Fibroblast of pulmonary artery (primary cell): ENCODE data around the gene IRF2.
A peak's percentile ranks its signal among the peaks of the same experiment; 100 is the strongest.

Source experiments
- DNase-seq: peaks from one replicate; pipeline ENCODE4 v3.0.0-alpha.2; 2010; ENCODE audit warnings: low read depth
- H3K4me3 ChIP-seq: replicated peaks from 2 replicates; pipeline ENCODE4 v1.5.1; 2011; ENCODE audit warnings: low read depth, mild to moderate bottlenecking, control low read depth, low read length, moderate library complexity
- TF ChIP-seq, protein P1 (sequence below): IDR thresholded peaks from 2 replicates; pipeline ENCODE4 v1.5.1; 2011; ENCODE audit warnings: mild to moderate bottlenecking, control low read depth, low read length, inconsistent platforms; ENCODE audit errors: missing control alignments

IRF2 gene

DNA sequence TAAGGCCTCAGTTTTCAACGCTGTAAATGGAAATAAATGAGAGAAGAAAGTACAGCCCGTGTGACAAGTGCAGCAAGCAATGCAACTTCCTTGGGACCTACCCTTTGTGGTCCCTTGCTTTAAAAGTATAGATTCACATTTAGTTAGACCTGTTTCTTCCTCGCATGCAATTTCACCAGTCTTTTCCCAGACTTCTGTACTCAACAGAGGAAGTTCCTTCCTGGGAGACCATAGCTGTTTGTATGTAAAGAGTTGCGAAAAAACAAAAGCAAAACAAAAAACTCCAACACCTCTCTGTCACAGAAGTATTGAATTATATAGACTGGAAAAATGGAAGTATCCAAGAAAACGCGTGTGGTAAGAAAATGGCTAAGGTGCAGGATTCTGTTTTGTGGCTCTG, 1.1 kb upstream of the IRF2 start:
- TF ChIP-seq, protein P1, sequence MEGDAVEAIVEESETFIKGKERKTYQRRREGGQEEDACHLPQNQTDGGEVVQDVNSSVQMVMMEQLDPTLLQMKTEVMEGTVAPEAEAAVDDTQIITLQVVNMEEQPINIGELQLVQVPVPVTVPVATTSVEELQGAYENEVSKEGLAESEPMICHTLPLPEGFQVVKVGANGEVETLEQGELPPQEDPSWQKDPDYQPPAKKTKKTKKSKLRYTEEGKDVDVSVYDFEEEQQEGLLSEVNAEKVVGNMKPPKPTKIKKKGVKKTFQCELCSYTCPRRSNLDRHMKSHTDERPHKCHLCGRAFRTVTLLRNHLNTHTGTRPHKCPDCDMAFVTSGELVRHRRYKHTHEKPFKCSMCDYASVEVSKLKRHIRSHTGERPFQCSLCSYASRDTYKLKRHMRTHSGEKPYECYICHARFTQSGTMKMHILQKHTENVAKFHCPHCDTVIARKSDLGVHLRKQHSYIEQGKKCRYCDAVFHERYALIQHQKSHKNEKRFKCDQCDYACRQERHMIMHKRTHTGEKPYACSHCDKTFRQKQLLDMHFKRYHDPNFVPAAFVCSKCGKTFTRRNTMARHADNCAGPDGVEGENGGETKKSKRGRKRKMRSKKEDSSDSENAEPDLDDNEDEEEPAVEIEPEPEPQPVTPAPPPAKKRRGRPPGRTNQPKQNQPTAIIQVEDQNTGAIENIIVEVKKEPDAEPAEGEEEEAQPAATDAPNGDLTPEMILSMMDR = no peak
- peak overlapping the region; percentile 69 for H3K4me3 ChIP-seq
- DNase-seq = no peak

DNA sequence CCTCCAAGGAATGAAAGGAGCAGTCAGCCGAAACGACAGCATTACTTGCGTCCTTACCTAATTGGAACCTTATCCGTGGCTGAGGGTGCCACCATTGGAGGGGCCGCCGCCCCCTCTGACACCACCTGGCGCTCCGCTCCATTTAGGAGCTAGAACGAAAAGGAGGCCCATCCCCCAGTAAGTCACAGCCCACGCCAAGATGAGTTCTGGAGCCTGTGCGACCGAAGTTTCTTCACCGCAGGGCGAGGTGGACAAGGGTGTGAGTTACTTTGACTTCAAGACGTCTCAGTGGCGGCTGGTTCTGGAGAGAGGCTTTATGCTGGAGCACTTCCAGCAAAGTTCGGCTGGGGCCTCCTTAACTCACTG, 729 bp upstream of the IRF2 start:
- H3K4me3 ChIP-seq = peak overlapping the region; percentile 69
- TF ChIP-seq, protein P1 = no peak
- peak; percentile 54 for DNase-seq

DNA sequence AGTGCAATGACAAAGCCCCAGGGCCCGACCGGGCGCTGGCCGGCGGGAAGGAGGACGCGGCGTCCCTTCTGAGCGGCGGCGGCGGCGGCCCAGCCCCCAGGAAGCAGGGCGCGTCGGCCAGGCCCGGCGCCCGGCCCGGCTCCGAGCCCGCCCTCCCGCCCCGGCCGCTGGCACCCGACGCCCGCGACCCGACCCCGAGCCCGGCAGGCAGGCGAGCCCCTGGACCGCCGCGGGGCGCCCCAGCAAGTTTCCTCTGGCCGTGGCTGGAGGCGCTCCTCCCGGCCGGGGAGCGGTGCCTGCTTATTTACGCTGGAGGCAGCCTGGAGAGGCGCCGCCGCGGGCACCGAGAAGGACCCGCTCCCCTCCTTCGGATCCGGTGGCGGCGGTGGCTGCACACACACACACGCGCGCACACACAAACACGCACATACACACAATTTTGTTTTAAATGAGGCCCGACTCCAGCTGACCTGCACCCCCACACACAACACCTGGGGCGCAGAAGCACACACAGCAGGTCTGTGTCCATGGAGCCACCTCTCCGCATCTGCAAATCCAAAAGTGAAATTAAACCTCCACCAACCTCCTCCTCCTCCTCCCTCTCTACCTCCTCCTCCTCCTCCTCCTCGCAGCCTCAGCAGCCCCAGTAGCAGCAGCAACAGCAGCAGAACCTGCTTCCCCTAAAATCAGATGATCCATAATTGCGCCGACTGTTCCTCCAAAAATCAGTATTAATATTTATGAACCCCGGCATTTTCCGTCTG, 669 bp downstream of the IRF2 start:
- DNase-seq = peak; percentile 37
- TF ChIP-seq, protein P1 = no peak
- peak overlapping the region; percentile 99 for H3K4me3 ChIP-seq

DNA sequence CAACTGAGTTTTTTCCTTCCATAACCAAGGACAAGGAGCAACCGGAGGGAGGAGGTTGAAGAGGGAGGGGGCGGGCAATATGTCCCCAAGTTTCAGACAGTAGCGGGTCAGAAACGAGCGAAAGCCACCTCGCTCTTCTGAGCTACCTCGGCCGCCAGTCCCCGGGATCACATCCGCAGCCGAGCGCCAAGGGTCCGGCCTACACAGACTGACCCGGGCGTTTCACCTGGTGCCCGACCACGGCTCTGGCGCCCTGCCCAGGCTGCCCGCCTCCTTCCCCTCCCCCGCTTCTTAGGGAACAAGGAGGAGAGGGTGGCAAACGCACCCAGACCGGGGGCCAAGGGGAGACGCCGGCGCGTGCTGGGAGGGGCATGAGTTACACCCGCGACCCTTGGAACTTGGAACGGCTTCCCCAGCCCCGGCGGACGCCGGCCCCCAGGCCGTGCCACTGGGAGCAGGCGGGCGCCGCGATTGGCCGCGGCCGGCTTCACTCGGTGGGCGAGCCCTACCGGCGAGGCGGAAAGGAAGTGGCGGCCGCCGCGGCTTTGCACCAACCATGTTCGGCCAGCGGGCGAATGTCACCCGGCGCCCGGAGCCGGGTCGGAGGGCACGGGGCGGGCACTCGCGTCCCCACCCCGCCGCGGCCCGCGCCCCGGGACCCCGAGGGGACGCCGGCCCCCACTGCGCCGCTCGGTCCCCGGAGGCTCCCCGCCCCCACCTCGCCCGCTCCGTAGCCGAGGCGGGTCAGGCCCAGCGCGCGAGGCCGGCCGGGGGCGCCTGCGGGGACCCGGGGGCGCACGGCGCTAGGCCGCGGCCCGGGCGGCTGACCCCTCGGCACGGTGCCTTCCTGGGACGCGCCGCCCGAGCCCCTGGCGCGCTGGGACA, 1.5 kb downstream of the IRF2 start:
- peak; percentile 63 for DNase-seq
- TF ChIP-seq, protein P1 = no peak
- peak overlapping the region; percentile 99 for H3K4me3 ChIP-seq

DNA sequence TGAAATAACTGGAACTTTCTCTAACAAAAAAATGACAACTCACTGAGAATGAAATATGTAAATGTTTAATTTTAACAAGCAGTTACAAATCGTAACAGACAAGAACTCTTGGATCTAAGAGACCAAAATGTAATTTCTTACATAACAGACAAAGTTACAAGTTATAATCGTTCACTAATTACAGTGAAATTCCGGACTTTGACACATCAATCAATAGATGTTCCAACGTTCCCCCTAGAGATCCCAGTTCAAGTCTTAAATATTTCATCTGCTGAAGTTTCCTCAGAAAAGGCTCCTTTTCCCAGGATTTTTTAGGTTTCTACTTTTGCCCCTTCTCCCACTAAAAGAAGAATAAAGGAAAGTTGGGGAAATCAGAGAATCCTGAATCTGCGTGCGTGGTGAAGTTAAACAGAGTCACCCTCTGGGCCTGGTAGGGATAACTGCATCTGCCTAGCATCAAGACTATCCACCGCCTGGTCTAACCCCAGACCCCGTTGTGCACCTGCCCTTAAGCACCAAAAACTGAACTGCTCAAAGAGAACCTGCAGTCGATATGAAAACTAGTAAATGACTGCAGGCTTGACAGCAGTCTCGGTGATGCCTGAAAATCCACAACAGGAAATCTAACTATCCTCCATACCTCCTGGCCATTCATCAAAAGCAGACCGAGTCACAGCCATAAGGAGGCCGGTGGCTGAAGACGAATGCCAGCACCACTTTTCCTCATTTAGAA, 2.3 kb downstream of the IRF2 start:
- peak overlapping the region; percentile 99 for H3K4me3 ChIP-seq
- TF ChIP-seq, protein P1 = no peak
- DNase-seq = peak; percentile 20

DNA sequence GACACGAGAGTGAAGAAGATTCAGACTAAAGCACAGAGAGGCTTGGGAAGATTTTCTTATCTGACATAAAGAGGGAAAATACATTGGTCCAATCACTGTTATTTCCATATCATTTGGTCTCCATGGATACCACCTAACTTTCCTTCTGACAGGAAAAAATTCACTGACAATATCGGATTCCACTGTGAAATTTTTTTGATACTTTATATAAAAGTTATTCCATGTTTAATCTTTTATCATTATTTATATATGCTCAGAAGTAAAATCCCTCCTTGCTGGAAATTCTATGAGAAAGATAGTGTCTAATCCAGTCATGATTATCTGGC, 3.6 kb downstream of the IRF2 start:
- TF ChIP-seq, protein P1 = no peak
- DNase-seq = no peak
- H3K4me3 ChIP-seq = no peak overlapping the region
